HFFc6 (cell line): ENCODE measurements around the gene FAM98C. TPM values are rescaled to one million over a fixed set of nuclear protein-coding genes. Genes with fewer than 3 reads are reported as not detected.
"Not testable (repeated sequence)": the region's sequence is repeated elsewhere in the genome, so short reads cannot be mapped to it uniquely, and the experiment has no call there.

Experiments used
- DNase-seq: peaks from one replicate; pipeline ENCODE4 v3.0.0-alpha.2; 2018
- H3K27ac Mint-ChIP-seq: 2 replicates; pipeline ENCODE4 v1.8.0; 2020; ENCODE audit warnings: mild to moderate bottlenecking, mixed read lengths
- H3K27me3 Mint-ChIP-seq: 2 replicates; pipeline ENCODE4 v1.8.0; 2021; ENCODE audit warnings: mild to moderate bottlenecking, moderate library complexity, mixed read lengths; ENCODE audit not compliant: insufficient read depth
- H3K36me3 Mint-ChIP-seq: 2 replicates; pipeline ENCODE4 v1.8.0; 2021; ENCODE audit warnings: low read depth, mixed read lengths
- H3K4me1 Mint-ChIP-seq: 2 replicates; pipeline ENCODE4 v1.8.0; 2020; ENCODE audit warnings: low read depth, mixed read lengths
- H3K4me3 Mint-ChIP-seq: 2 replicates; pipeline ENCODE4 v1.8.0; 2020; ENCODE audit warnings: mild to moderate bottlenecking, moderate library complexity, mixed read lengths
- H3K9me3 Mint-ChIP-seq: 2 replicates; pipeline ENCODE4 v1.8.0; 2020; ENCODE audit warnings: mild to moderate bottlenecking, mixed read lengths
- total RNA-seq, 6 experiments: library from RNA; stranded (reverse); fragmentation: NEBNext Ultra II Directional; extraction: Animal tissue kit (Norgen Biotek cat#: 25700); gene quantifications; 2 replicates in 1 of 6; 3 replicates in 5 of 6; pipeline ENCODE4 v1.2.3, GENCODE V29; 2021
- TF ChIP-seq, protein P1 (sequence below): fragments of 200-600 bp; sonication (generic); IDR thresholded peaks from 2 replicates; pipeline ENCODE4 v1.5.0; 2021; ENCODE audit warnings: antibody characterized with exemption, mild to moderate bottlenecking

Gene FAM98C
- total RNA-seq, 6 experiments from 2014 or later = 12.5 to 16.9 (median 15.6) TPM

DNA sequence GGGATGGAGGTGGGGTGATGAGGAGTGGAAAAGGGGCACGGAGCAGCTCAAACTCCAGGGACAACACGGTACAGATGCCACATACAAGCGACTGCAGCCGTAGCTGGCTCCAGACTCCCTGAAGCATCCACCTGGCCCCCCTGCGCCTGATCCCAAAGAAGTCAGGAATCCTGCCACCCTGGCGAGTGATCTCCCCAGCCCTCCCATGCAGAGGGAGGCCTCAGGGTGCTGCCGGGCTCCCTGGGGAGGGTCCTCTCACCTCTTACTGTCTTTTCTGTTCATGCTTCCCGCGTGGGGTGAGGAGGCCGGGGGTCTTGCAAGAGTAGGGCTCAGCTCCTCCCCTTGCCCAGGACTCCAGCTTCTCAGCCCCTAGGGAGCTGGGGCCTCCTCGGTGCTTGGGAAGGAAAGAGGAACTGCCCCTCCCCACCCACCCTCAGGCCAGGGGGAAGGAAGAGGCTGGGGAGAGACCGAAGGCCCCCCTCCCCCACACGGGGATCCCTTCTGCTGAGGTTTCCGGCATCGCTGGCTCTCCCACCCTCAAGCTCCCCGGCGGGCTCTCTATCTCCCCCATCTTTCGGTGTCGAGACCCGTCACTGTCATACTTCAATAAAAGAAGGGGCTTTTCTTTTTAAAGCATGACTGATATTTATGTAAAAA is 23.0 kb downstream of the FAM98C start, which contains the start of gene RASGRP4:
Gene RASGRP4, minus strand, starts transcription at position 410 of the 657 bp plus-strand sequence. Its CDS starts 128 bp downstream, at position 282.
- Mint-ChIP-seq H3K27ac (no peak within 1 kb of the TSS), H3K4me1 (no peaks in the 10 kb centered on the region; the same call in 1 of the 2 replicates), H3K4me3 (no peak within 1 kb of the TSS), H3K9me3 (no peaks in the 10 kb centered on the region), H3K27me3 (peaks cover 17% of the 10 kb centered on the region), H3K36me3 (no peaks in the 10 kb centered on the region)
- no peak for DNase-seq
- TF ChIP-seq, protein P1, sequence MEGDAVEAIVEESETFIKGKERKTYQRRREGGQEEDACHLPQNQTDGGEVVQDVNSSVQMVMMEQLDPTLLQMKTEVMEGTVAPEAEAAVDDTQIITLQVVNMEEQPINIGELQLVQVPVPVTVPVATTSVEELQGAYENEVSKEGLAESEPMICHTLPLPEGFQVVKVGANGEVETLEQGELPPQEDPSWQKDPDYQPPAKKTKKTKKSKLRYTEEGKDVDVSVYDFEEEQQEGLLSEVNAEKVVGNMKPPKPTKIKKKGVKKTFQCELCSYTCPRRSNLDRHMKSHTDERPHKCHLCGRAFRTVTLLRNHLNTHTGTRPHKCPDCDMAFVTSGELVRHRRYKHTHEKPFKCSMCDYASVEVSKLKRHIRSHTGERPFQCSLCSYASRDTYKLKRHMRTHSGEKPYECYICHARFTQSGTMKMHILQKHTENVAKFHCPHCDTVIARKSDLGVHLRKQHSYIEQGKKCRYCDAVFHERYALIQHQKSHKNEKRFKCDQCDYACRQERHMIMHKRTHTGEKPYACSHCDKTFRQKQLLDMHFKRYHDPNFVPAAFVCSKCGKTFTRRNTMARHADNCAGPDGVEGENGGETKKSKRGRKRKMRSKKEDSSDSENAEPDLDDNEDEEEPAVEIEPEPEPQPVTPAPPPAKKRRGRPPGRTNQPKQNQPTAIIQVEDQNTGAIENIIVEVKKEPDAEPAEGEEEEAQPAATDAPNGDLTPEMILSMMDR = no peak

DNA sequence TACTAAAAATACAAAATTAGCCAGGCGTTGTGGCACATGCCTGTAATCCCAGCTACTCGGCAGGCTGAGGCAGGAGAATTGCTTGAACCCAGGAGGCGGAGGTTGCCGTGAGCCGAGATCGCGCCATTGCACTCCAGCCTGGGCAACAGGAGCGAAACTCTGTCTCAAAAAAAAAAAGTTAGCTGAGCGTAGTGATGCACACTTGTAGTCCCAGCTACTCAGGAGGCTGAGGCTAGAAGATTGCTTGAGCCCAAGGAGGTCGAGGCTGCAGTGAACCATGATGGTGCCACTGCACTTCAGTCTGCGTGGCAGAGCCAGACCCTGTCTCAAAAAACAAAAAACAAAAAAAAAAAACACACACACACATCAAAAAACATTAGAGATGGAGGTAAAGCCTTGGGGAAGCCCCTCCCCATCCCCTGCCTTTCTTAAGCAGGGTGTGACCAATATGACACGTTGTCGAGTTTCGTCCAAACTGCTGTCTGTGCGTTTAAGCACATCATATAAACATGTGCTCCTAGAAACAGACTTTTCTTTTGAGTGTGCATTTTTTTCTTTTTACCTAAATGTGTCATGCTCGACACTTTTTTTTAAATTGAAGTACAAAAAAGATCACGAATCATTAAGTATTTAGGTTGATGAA is 24.3 kb downstream of the FAM98C start:
- H3K9me3 Mint-ChIP-seq, DNase-seq, H3K4me3 Mint-ChIP-seq, H3K4me1 Mint-ChIP-seq, H3K36me3 Mint-ChIP-seq, H3K27ac Mint-ChIP-seq: not testable (repeated sequence)
- peaks cover 16% of the 10 kb centered on the region for H3K27me3 Mint-ChIP-seq

DNA sequence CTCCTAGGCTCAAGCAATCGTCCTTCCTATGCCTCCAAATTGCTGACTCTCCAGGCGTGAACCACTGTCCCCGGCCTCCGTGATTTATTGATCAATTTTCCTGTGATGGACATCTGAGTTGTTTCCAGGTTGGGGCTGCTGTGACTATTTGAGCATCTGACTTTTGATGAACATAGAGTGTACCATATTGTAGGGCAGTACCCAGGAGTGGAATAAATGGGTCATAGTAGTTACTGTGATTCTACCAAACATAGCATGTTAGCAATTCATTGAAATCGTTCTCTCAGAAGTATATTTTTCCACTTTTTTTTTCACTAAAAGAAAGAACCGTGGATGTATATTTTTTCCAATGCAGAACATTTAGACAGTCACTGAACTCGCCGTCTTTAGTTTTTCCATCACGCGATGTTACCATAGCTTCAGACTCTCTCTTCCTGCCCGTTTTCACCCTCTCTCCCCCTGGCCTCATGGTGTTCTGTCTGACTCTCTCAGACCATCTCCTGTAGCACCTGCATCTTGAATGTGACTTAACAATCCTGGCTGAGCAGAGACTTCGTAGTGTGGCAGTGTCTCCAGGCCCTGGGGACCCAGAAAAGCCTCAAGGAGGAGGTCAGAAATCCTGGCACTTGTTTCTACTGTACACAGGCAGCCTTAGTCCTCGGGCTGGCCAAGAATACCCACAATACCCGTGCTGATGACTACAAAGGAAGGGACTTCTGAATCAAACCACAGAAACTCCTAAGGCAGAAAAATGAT is 26.3 kb downstream of the FAM98C start:
- no peak overlapping the region for H3K27ac Mint-ChIP-seq
- no peaks in the 10 kb centered on the region for H3K36me3 Mint-ChIP-seq
- no peaks in the 10 kb centered on the region for H3K9me3 Mint-ChIP-seq
- no peak overlapping the region for H3K4me3 Mint-ChIP-seq
- H3K27me3 Mint-ChIP-seq = peaks cover 14% of the 10 kb centered on the region
- DNase-seq = peak; percentile 39
- H3K4me1 Mint-ChIP-seq = no peaks in the 10 kb centered on the region; the same call in 1 of the 2 replicates
- TF ChIP-seq, protein P1 = no peak

DNA sequence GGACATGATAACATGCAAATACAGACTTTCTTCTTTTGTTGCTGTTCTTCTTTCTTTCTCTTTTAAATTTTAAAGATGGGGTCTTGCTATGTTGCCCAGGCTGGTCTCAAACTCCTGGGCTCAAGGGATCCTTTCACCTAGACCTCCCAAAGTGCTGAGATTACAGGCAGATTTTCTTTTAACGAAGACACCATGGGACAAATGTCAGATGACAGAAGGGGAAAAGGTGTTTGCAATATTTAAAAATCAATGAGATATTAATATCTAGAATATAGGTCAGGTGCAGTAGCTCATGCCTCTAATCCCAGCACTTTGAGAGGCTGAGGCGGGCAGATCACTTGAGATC is 26.9 kb downstream of the FAM98C start:
- H3K36me3 Mint-ChIP-seq = no peaks in the 10 kb centered on the region
- H3K4me1 Mint-ChIP-seq = no peaks in the 10 kb centered on the region; the same call in 1 of the 2 replicates
- H3K27me3 Mint-ChIP-seq = peaks cover 12% of the 10 kb centered on the region
- no peak overlapping the region for H3K27ac Mint-ChIP-seq
- TF ChIP-seq, protein P1 = no peak
- DNase-seq = no peak
- no peaks in the 10 kb centered on the region for H3K9me3 Mint-ChIP-seq
- no peak overlapping the region for H3K4me3 Mint-ChIP-seq

DNA sequence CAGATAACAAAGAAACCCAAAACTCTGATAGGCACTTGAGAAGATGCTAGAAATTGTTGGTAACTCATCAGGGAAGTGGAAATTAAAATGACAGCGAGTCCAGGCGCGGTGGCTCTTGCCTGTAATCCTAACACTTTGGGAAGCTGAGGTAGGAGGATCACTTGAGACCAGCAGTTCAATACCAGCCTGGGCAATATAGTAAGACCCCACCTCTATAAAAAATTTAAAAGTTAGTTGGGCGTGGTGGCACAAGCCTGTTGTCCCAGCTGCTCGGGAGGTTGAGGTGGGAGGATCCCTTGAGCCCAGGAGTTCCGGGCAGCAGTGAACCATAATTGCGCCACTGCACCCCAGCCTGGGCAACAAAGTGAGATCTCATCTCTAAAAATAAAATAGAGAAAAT is 28.0 kb downstream of the FAM98C start:
- Mint-ChIP-seq H3K27me3 (peaks cover 13% of the 10 kb centered on the region), H3K27ac (no peak overlapping the region), H3K4me3 (no peak overlapping the region), H3K36me3 (no peaks in the 10 kb centered on the region), H3K9me3 (no peaks in the 10 kb centered on the region), H3K4me1 (no peaks in the 10 kb centered on the region; the same call in 1 of the 2 replicates)
- no peak for DNase-seq
- TF ChIP-seq, protein P1 = no peak
